ENCODE data around the gene GJB4. TPM values are rescaled to one million over a fixed set of nuclear protein-coding genes. Genes with fewer than 3 reads are reported as not detected.
"Not testable (repeated sequence)": the region's sequence is repeated elsewhere in the genome, so short reads cannot be mapped to it uniquely, and the experiment has no call there.

GJB4 gene
- total and polyA plus RNA-seq, 2 experiments from 2014 or later = 1.00 to 2.5 TPM

DNA sequence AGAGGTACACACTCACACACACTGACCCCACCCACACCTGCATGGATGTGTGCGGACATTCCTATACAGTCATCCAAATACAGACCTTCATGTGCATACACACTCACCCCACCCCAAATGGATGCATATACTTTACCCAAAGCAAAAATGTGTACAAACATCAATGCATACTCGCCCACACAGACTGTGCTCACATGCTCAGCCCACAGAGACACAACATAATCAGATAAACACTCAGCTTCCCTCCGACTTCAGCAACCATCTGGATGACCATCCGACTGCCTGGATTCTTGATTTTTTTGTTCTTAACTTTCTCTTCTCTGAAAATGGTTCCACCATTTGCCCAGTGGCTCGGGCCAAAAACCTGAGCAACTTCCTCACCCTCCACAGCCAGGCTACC is 29.1 kb upstream of the GJB4 start:
- no peaks in the 10 kb centered on the region for H3K27me3 ChIP-seq
- TF ChIP-seq EZH2 (IDR thresholded peaks at IDR 0.05; ENCODE audit: borderline replicate concordance) (no peak), CTCF (IDR thresholded peaks at IDR 0.05; ENCODE audit: poor library complexity) (no peak), EZH2phosphoT487 (IDR thresholded peaks at IDR 0.05; ENCODE audit: low read depth, severe bottlenecking, unreplicated experiment) (no peak)
- WGBS (ENCODE audit: low lambda C conversion rate, missing lambda C conversion rate) = 88% methylated on average over 5 of the region's 5 CpGs

DNA sequence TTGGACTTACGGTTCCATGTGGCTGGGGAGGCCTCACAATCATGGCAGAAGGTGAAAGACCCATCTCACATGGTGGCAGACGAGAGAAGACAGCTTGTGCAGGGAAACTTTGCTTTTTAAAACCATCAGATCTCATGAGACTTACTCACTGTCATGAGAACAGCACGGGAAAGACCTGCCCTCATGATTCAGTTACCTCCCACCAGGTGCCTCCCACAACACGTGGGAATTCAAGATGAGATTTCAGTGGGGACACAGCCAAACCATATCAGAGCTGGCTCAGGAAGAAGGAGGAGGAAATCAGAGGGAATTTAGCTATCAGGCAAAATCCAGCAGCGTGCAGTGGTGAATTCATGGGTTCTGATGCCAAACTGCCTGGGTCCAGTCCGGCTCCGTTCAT is 26.7 kb upstream of the GJB4 start:
- DNase-seq (ENCODE audit: low spot score); H3K27me3 ChIP-seq; H3K9me3 ChIP-seq (ENCODE audit: low read depth); H3K27ac ChIP-seq; H3K4me3 ChIP-seq; H3K79me2 ChIP-seq; H3K36me3 ChIP-seq (replicated peaks; ENCODE audit: insufficient read depth, low read depth); H3K4me2 ChIP-seq; H4K20me1 ChIP-seq (ENCODE audit: insufficient read depth, poor library complexity, severe bottlenecking); H3K9me2 ChIP-seq (replicated peaks; ENCODE audit: insufficient read depth); H3K4me1 ChIP-seq (ENCODE audit: insufficient read depth); H2AFZ ChIP-seq: not testable (repeated sequence)
- WGBS (ENCODE audit: low lambda C conversion rate, missing lambda C conversion rate) = 82% methylated on average over 7 of the region's 7 CpGs

More for the DNA sequence above, 29.1 kb upstream of the GJB4 start:
- no peaks in the 10 kb centered on the region for H3K4me1 ChIP-seq (ENCODE audit: insufficient read depth)
- H2AFZ ChIP-seq = no peak overlapping the region
- H3K27ac ChIP-seq = no peak overlapping the region
- no peaks in the 10 kb centered on the region for H3K79me2 ChIP-seq
- H3K36me3 ChIP-seq (replicated peaks; ENCODE audit: insufficient read depth, low read depth) = no peaks in the 10 kb centered on the region
- no peak overlapping the region for H3K4me2 ChIP-seq
- H4K20me1 ChIP-seq (ENCODE audit: insufficient read depth, poor library complexity, severe bottlenecking) = no peaks in the 10 kb centered on the region
- H3K9me2 ChIP-seq (replicated peaks; ENCODE audit: insufficient read depth) = no peaks in the 10 kb centered on the region
- DNase-seq (ENCODE audit: low spot score) = no peak
- H3K4me3 ChIP-seq = no peak overlapping the region
- H3K9me3 ChIP-seq (ENCODE audit: low read depth) = no peaks in the 10 kb centered on the region

GRCh38 chr1:34736692-34737091 is 22.8 kb upstream of the GJB4 start:
- no peak overlapping the region for H3K4me3 ChIP-seq
- no peaks in the 10 kb centered on the region for H3K36me3 ChIP-seq (replicated peaks; ENCODE audit: insufficient read depth, low read depth)
- no peak overlapping the region for H2AFZ ChIP-seq
- 93% methylated on average over 10 of the region's 10 CpGs for WGBS (ENCODE audit: low lambda C conversion rate, missing lambda C conversion rate)
- H3K27ac ChIP-seq = no peak overlapping the region
- H3K9me3 ChIP-seq (ENCODE audit: low read depth) = no peaks in the 10 kb centered on the region
- TF ChIP-seq EZH2phosphoT487 (IDR thresholded peaks at IDR 0.05; ENCODE audit: low read depth, severe bottlenecking, unreplicated experiment) (no peak), CTCF (IDR thresholded peaks at IDR 0.05; ENCODE audit: poor library complexity) (no peak), EZH2 (IDR thresholded peaks at IDR 0.05; ENCODE audit: borderline replicate concordance) (no peak)
- DNase-seq (ENCODE audit: low spot score) = no peak
- H4K20me1 ChIP-seq (ENCODE audit: insufficient read depth, poor library complexity, severe bottlenecking) = no peaks in the 10 kb centered on the region
- no peaks in the 10 kb centered on the region for H3K9me2 ChIP-seq (replicated peaks; ENCODE audit: insufficient read depth)
- no peaks in the 10 kb centered on the region for H3K79me2 ChIP-seq
- H3K4me1 ChIP-seq (ENCODE audit: insufficient read depth) = peaks cover 1% of the 10 kb centered on the region
- no peaks in the 10 kb centered on the region for H3K27me3 ChIP-seq
- no peak overlapping the region for H3K4me2 ChIP-seq

- H3K36me3 ChIP-seq (replicated peaks; ENCODE audit: insufficient read depth, low read depth); H4K20me1 ChIP-seq (ENCODE audit: insufficient read depth, poor library complexity, severe bottlenecking); H3K4me1 ChIP-seq (ENCODE audit: insufficient read depth); H3K4me2 ChIP-seq; H3K4me3 ChIP-seq; H3K27me3 ChIP-seq; H2AFZ ChIP-seq; DNase-seq (ENCODE audit: low spot score); H3K9me2 ChIP-seq (replicated peaks; ENCODE audit: insufficient read depth); H3K27ac ChIP-seq; H3K79me2 ChIP-seq; H3K9me3 ChIP-seq (ENCODE audit: low read depth): not testable (repeated sequence)
- 90% methylated on average over 12 of the region's 12 CpGs for WGBS (ENCODE audit: low lambda C conversion rate, missing lambda C conversion rate)
Observed at GRCh38 chr1:34737236-34737635, 22.3 kb upstream of the GJB4 start.

DNA sequence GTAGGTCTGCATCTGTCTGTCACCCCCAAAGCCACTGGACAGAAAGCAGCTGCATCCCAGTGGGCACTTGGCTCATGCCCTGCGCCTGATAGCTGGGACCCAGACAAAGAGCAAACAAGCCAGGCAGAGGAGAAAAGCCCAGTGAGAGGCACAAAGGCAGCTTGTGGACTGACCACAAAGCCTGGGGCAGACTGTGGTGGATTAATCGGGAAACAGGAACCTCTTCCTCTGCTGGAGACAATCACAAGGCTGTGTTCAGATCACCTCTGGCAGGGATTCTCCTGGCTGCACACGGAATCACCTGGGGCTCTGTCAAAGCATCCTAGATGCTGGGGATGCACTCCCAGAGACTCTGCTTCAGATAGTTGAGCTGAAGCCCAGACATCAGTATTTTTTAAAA is 19.9 kb upstream of the GJB4 start:
- Histone ChIP-seq H3K36me3 (replicated peaks; ENCODE audit: insufficient read depth, low read depth) (no peaks in the 10 kb centered on the region), H3K9me3 (ENCODE audit: low read depth) (no peaks in the 10 kb centered on the region), H3K4me3 (no peak overlapping the region), H3K4me2 (no peak overlapping the region), H3K4me1 (ENCODE audit: insufficient read depth) (peaks cover 10% of the 10 kb centered on the region), H3K79me2 (no peaks in the 10 kb centered on the region), H2AFZ (no peak overlapping the region), H3K27ac (no peak overlapping the region), H3K9me2 (replicated peaks; ENCODE audit: insufficient read depth) (no peaks in the 10 kb centered on the region), H3K27me3 (no peaks in the 10 kb centered on the region), H4K20me1 (ENCODE audit: insufficient read depth, poor library complexity, severe bottlenecking) (no peaks in the 10 kb centered on the region)
- DNase-seq (ENCODE audit: low spot score) = no peak
- no peak for TF ChIP-seq CTCF (IDR thresholded peaks at IDR 0.05; ENCODE audit: poor library complexity)
- TF ChIP-seq EZH2 (IDR thresholded peaks at IDR 0.05; ENCODE audit: borderline replicate concordance) = no peak
- 38% methylated on average over 3 of the region's 3 CpGs for WGBS (ENCODE audit: low lambda C conversion rate, missing lambda C conversion rate)

All from hepatocyte (in vitro differentiated cells).